M059J (cell line): Measurements from ENCODE around the gene HLCS. TPM values are rescaled to one million over a fixed set of nuclear protein-coding genes. Genes with fewer than 3 reads are reported as not detected.

Experiments
- DNase-seq: peaks from one replicate; pipeline ENCODE4 v3.0.0-alpha.2; 2012; ENCODE audit warnings: low read depth
- total RNA-seq: library from RNA; depleted of rRNA; stranded (reverse); fragments of >200 nt; shearing (Covaris generic); gene quantifications from 2 replicates; pipeline ENCODE4 v1.2.3, GENCODE V29; 2014

The HLCS gene
- total RNA-seq, 1 experiment from 2014 or later: 22.9 TPM

DNA sequence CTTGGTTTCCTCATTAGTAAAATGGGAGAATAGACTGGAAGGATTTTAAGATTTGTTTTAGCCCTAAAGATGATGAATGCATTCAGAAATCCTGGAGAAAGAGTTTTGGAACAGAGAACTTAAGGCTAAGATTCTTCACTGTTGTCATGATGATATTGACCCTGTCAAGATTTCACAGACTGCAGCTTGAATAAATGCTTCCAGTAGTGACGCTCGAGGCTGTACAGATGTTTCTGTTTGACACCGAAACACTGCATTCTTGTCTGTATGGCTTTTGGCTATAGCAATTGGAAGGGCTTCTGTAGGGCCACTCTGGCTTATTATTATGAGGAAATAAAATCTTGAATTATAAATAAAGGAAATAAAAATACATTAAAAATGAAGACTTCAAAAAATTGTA is 241.8 kb downstream of the HLCS start:
- DNase-seq: no peak

DNA sequence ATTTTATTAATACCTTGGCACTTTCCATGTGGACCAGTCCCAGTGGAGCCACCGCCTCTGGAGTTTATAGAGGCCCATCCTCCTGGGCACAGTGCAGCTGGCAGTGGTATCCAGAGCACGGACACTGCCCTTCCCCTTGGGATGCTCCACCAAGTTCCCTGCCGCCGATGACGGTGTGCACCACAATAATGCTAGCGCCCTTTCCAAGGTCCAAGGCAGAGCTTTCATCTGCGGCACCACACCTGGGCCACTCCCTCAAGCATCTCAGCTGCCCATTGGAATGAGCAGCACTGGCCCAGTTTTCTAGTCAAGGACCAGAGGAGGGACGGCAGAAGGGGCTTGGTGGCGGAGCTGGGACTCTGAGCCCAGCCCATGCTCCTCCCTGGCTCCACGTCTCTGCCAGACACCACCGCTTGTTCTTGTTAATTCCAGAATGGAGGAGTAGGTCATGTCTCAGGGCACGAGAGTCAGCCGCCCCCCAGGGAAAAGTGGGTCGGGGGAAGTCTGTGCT is 243.0 kb downstream of the HLCS start:
- DNase-seq: no peak

DNA sequence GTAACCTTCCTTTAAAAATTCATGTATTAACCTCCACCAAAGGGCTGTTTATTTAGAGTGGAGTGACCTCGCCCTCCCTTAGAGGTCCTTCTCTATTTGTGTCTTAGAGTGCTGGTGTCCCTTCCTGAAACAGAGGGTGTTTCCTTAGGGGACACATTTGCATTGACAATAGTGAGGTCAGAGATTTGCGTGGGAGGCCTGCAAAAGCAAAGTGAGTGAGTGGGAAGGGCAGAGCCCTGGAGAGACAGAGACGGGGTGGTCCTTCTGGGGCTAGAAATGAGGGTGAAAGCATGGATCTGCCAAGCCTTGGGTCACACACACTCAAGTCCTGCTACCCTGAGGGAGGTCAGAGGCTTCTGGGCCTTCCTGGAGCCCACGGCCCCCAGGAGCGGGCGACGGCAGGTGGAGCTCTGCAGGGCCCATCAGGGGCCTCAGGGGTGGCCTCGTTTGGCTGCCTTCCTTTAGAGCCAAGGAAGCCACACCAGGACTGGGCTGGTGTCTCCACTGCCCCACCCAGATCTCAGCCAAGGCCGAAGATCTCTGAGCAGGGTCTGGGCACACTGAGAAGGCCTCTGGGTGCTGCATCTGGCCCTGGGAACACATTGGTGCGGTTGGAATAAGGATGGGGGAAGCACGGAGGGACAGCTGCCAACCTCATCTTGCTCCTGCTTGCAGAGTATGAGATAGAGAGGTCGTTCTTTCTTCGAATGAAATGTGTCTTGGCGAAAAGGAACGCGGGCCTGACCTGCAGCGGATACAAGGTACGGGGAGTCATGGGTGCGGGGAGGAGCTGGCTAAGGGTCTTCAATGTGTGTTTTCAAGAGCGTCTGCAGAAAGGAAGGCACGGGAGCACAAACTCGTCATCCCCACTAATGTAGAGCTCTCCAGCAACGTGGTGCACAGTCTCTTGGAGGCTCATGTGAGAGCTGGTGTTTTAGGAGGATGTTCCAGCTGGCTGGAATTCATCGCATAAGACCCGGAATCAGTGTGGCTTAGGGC is 243.8 kb downstream of the HLCS start:
- DNase-seq: no peak

DNA sequence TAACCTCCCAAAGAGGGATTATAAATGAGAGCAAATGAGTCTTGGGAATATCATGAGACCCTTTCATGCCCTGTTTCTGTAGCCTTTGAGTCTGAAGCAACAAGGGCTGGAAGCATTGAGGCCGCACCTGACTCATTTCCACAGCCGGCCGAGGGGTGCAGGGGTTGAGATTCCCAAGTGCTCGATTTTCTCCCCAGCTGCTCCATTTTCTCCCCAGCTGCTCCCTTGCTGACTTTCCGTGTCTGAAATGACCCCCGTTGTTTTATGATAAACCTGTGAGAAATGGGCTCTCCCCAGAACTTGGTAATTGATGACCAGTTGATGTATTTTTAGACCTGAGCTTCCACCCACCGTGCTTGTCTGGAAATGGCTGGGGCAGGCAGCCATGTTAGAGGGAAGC is 244.7 kb downstream of the HLCS start:
- no peak for DNase-seq

DNA sequence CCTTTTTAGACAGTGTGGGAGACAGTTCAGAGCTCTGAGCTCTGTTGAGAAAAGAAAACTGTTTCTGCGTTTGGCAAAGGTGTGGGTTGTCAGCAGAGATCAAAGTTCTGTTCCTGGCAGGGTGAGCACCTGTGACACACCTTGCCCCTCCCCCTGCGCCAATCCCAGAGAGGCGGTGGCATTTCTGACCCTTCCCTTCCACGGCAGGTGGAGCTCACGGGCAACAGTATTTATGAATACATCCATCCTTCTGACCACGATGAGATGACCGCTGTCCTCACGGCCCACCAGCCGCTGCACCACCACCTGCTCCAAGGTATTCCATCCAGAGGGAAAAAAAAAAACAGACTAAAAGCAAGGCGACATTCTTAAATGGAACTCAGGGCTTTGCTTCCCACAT is 246.9 kb downstream of the HLCS start:
- DNase-seq: no peak

DNA sequence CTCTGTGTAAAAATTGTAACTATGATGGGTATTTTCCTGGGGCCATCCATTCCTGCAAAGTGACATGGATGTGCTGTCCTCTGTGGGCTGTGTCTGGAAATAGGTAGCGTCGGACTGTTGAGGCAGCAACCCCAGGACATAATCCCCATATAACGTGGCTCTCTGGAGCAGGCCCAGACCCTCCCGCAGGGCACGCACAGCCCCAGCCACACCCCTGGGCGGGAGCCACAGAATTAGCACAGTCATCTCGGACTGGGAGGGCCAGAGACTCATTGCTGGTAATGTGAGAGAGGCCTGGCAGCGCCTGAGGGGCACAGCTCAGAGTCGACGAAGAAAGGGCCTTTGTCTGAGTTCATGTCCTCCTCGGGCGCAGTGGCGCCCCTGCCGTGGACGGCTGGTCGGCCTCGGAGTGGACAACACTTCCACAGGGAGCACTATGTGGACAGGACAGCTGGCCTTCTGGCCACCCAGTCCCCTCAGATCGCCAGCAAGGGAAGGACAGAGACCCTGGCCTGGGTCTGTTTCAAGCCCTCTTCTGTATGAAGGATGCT is 247.4 kb downstream of the HLCS start:
- DNase-seq: peak; percentile 79

DNA sequence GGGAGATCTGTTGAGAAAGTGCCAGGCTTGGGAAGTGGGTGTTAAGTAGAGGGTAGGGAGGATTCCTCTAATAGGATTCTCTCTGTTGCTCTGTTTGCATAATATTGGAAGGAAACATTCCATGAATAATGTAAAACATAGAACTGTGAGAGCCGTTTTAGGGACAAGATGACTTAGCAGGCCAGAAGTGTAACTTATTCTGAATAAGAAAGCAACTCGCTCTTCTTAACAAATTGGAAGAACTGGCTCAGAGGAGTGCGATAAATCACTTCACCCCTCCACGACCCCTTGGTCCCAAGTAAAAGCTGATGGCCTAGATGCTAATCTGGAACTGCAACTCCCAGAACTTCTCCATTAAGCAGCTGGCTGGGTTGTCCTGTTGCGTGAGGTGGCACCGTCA is 248.5 kb downstream of the HLCS start:
- no peak for DNase-seq

DNA sequence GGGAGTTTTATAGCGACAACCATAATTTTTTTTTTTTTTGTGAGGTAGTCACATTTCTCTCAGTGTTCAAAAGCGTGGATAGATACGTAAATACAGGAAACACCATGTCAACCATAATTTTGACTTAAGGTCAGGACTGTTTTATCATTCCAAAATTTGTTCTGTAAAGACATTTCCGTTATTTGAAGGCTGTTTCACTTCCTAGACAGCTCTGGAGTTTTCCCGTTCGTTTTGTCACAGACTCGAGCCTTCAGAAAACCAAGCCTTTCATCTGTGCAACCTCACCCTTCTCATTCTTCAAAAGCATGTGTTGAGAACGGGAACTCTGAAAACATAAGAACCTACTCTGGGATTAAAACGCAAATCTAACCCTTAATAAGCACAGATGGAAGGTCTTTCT is 249.6 kb downstream of the HLCS start:
- no peak for DNase-seq

DNA sequence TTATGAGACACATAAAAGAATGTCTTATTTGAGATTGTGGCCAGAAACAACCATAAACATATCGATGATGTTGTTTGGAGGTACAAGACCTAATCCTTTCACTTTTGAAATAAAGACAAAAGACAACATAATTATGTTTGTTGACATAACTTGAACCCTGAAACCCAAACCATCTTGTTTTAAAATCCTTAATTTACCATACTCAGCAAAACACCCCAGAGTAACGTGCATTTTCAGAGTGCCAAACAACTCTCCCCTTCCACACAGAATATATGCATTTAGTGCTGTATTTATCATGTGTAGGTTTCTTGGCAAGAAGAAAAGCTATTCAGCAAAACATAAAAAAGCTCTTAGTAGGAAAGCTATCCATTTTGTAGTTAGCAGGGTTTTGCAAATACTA is 250.1 kb downstream of the HLCS start:
- no peak for DNase-seq

DNA sequence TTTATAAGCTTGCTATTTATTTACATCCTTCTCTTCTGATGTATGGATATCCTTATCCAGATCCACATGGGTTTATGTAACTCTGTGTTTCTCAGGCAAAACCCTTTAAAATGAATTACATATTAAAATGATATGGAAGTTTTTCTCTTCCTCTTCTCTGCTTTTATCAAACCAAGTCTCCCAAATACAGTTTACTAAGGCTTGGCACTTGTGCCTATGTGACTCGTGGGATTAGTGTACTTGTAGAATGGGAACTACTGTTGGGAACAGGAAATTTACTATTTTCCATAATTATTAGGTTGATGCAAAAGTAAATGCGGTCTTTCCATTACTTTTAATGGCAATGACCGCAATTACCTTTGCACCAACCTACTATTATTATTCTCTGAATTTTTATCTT is 252.7 kb downstream of the HLCS start:
- DNase-seq: no peak

DNA sequence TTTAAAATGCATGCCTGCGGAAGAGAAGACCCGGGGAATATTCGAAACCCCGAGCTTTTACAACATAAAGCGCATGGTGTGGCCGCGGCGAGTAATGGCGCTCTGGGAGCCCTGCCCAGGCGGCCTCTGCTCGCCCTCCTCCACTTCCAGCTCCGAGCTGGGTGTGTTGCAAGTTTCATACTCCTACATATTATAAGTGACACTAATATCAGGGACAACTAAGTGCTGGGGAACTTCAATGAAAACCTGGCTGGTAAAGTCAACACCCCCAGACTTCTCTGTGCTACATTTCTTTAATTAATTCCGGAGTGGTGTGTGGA is 255.8 kb downstream of the HLCS start:
- DNase-seq: no peak

DNA sequence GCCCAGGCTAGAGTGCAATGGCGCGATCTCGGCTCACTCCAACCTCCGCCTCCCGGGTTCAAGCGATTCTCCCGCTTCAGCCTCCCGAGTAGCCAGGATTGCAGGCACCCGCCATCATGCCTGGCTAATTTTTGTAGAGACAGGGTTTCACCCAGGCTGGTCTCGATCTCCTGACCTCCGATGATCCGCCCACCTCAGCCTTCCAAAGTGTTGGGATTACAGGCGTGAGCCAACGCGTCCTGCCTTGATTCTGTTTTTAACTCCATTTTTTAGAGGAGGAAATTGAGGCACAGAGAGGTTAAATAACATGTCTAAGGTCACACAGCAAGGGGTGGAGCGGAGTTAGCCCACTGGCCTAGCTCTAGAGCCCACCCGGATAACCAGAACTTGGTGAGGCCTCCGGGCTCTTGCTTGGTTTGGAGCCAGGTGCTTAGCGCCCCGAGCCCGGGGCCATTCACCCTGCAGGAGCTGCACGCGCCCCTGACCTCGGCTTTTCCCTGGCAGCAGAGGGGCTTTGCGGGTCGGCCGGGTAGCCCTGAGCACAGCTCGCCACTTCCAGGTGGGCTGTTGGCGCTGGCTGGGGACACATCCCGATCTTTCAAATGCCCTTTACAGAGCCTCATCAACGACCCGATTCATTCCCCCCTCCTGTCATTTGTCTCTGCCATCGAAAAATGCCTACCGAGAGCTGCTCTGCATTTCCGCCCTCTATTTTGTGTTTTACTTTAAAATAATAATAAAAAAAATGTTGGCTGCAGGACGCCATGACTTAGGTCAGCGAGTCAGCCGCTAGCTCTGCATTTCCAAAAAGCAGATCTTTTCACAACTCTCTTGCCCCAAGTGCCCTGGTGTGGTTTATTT is 256.4 kb downstream of the HLCS start:
- DNase-seq: no peak

DNA sequence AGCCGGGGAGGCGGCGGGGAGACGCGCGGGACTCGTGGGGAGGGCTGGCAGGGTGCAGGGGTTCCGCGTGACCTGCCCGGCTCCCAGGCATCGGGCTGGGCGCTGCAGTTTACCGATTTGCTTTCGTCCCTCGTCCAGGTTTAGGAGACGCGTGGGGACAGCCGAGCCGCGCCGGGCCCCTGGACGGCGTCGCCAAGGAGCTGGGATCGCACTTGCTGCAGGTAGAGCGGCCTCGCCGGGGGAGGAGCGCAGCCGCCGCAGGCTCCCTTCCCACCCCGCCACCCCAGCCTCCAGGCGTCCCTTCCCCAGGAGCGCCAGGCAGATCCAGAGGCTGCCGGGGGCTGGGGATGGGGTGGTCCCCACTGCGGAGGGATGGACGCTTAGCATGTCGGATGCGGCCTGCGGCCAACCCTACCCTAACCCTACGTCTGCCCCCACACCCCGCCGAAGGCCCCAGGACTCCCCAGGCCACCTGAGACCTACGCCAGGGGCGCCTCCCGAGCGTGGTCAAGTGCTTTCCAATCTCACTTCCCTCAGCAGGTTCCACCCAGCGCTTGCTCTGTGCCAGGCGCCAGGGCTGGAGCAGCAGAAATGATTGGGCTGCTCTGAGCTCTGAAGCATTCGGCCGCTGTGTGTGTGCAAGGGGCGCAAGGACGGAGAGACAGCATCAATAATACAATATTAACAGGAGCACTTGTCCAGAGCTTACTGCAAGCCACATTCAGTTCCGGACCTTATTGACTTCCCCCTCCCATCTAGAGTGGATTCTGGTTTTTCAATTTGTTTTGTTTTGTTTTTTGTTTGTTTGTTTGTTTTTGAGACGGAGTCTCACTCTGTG is 257.2 kb downstream of the HLCS start:
- no peak for DNase-seq

DNA sequence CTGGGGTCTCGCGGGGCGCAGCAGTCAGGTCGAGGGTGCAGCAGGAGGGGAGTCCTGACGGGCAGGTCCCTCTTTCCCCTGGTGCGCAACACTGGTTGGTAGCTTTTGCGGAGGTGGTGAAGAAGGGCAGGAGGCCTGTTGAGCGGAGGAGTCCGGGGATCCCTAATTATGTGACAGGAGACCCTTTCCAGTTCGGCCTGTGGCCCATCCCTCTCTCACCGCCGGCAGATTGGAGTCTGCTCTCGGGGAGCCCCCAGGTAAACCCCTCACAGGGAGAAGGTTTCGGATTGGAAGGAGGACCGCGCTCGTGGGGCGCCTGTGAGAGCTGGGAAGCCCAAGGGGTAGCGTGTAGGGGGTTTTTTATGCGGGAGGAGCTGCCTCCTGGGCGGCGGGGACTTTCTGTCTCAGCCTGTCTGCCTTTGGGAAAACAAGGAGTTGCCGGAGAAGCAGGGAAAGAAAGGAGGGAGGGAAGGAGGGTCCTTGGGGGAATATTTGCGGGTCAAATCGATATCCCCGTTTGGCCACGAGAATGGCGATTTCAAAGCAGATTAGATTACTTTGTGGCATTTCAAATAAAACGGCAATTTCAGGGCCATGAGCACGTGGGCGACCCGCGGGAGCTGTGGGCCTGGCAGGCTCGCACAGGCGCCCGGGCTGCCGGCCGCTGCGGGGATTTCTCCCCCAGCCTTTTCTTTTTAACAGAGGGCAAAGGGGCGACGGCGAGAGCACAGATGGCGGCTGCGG is 258.0 kb downstream of the HLCS start:
- no peak for DNase-seq

DNA sequence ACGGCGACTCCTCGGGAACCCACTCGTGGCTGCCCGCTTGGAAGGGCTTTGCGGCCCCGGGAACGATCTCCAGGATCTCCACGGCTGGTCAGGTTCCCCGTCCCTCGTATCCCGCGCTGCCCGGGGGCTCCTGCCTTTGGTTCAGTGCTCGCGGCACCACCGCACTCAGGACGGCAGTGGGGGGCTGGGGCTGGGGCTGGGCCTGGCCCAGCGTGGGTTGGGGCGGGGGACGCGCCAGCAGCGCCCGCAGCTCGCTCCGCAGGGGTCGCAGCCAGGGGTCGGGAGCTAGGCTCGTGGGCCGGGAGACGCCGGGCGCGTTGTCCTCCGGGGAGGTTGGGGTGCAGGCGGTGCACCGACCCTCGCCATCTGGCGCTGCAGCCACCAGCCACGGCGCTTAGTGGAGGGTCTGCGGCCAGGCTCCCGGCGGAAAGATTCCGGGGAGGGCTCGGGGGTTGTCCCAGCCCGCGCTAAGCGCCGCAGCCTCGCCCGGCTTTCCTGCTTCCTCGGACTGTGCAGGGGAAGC is 258.6 kb downstream of the HLCS start:
- DNase-seq: no peak

DNA sequence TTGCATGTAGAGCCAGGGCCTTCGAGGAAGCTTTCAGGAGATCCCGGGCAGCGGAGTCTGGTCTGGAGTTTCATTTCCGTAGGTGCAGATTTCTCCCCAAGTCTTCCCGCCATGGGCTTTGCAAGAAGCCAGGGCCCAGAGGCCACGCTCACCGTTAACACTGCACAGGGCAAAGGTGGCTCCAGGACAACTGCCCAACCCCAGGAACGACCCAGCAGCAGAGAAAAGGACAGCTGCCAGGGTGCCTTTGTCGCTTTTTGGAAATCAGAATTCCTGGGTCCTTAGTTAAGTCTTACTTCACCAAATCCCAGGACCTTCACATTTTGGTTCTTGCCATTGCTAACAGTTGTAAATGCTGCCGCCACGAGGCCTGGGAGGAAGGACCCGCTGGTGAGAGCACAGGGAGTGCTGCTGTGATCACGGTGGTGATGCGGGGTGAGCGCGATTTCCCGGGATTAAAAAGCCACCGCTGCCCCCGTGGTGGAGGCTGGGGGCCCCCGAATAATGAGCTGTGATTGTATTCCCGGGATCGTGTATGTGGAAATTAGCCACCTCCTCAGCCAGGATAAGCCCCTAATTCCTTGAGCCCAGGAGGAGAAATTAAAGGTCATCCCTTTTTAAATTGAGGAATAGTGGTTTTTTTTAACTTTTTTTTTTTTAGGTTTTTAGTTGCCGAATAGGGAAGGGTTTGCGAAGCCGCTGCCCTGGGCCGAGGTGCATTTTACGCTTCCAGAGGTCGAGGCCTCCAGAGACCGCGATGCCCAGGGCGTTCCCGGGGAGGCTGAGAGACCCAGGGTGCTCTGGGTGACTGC is 259.3 kb downstream of the HLCS start:
- no peak for DNase-seq

DNA sequence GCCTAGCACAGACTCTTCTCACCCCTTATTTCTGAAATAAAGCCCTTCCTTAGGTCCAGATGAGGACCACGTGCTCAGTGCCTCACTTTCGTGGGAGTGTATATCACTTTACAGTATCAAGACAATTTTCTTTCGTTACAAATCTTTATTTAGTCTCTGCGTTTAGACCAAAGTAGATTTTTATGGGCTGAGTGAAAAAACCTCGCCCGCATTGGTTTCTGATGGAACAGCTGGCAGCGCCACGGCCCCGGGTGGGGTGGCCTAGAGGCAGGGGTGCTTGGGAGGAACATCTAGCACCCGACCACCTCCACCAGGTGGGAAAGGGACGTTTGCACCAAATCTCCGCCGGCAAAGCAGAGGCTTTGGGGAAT is 260.0 kb downstream of the HLCS start:
- no peak for DNase-seq

DNA sequence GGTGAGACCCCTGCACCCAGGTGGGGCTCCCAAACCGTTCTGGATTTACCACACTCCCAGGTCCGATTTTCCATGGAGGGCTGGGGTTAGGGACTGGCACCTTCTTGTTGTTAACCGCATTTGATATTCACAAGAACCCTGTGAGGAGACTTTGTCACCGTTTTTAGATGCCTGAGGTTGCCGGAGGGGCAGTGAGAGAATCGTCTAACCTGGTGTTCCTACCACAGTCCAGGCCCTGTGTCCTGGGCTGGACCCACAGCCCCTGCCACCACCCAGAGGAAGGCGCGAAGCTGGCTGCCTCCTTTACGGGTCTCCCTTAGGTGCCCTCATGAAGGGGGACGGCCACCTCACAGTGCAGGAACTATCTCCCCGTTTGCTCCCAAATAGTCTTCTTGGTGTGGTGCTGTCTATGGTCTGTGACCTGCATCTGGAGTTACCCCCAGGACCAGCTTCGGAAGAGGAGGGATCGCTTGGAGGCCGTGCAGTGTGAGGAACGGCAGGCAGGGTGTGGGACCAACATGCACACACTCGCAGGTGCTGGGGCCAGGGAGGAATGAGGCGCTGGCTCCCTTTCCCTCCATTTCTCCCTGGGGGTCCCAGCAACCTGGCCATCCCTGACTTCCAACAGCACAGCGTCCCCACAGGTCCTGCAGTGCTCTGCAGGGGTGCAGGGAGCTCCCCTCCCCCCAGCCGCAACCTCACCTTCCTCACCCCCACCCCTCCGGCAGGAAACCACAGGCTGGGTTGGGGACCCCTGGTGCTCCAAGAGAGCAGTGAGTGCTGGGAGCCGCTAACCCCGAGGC is 260.6 kb downstream of the HLCS start:
- DNase-seq: no peak
